HG03442 (cell line): ENCODE data around the gene ARHGAP30.
"Not testable (repeated sequence)": the region's sequence is repeated elsewhere in the genome, so short reads cannot be mapped to it uniquely, and the experiment has no call there.

ENCODE experiments used
- ATAC-seq: cut with Tn5 transposase; IDR thresholded peaks from one replicate; pipeline ENCODE4 v1.9.1; 2021; ENCODE audit warnings: mild to moderate bottlenecking, moderate library complexity; ENCODE audit not compliant: unreplicated experiment

The ARHGAP30 gene

DNA sequence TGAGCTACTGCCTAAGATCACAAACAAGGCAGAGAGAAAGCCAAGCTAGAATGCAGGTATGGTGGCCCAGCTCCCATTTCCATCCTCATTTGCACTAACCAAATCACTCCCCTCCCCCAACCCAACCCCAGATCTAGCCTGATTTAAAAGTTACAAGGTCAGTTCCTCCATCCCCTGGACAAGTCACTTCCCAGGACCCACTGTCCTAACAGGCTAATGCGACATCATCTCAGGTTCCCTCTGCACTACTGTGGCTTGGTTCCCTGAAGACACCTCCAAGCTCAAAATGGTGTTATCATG, 51.1 kb downstream of the ARHGAP30 start:
- no peak for ATAC-seq

DNA sequence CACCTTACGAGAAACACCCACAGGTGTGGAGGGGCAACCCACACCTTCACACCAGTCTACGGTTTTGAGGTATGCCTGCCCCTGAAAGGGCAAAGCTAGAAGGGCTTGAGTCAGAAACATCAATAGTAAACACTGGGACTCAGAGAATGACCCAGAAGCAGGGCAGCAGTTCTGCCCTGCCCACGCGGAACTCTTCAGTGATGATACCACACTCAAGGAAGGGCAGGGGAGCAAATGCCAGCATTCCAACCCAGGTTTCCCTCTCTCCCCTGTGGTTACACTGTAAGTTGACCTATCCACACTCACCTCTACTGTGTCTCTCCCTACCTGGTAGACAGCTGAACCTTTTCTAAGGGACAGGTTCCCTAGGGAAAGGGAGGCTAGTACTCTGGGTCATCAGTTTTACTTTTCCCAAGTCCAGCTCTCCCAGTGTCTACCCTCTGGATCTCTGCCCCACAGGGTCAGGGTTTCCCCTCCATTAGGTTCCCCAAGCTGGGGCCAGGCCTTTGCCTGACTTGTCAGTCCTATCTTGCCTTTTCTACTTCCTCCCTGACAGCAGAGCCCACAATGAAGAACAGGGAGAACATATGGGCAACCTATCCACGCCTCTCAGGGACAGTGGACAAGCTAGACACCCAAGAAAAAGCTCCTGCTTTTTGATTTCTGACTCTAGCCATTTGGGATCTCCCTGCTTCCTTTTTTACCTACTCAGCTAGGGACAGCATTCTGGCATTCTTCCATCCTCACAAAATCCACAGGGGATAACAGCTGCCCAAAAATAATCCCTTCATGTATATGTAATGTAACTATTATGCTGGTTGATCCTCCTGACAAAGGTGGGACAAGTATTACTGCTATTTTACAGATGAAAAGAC, 51.7 kb downstream of the ARHGAP30 start:
- no peak for ATAC-seq

DNA sequence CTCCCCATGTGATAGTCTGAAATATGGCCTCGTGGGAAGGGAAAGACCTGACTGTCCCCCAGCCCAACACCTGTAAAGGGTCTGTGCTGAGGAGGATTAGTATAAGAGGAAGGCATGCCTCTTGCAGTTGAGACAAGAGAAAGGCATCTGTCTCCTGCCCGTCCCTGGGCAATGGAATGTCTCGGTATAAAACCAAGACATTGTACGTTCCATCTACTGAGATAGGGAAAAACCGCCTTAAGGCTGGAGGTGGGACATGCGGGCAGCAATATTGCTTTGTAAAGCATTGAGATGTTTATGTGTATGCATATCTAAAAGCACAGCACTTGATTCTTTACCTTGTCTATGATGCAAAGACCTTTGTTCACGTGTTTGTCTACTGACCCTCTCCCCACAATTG, 52.5 kb downstream of the ARHGAP30 start:
- not testable (repeated sequence) for ATAC-seq

DNA sequence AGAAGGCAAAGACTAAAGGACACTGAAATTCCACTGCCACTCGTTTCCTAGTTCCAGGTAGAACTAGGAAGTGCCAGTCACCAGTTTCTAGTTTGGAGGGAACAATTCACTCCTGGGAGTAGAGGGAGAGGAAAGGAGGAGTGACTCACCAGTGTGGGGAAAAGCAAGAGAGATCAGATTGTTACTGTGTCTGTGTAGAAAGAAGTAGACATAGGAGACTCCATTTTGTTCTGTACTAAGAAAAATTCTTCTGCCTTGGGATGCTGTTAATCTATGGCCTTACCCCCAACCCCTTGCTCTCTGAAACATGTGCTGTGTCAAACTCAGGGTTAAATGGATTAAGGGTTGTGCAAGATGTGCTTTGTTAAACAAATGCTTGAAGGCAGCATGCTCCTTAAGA, 53.0 kb downstream of the ARHGAP30 start:
- ATAC-seq, result not testable (repeated sequence)

DNA sequence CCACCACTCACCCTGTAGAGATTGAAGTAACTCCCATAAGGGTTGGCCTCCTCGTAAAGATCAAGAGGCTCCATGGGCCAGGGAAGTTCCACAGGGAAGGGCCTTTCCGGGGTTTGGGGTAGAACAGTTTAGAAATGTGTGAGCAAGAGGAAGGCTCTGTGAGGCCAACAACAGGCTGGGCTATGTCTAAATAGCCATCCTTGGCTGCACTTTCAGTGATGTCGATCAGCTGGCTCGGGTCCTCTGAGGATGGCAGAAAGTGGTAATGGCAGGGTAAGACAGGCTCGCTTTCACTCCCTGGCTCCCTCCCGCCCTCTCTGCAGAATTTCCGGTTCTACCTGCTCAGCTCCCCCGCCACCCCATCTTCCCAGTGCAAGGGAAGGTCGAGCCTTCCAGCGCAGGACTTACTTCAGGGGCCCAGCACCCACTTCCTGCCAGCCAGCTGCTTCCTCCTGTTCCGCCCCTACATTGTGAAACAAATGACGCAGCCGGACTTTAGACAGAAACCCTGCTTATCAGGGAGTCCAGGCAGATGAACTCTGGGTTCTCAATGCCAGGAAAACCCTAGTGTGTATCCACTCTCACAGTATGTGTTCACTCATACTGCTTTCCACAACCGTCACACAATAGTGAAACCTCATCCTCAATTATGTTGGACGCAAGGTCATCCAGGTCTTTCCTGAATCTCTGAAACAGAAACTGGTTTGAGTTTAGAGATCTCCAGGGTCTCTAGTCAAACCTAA, 56.0 kb downstream of the ARHGAP30 start:
- ATAC-seq, result peak; percentile 88

DNA sequence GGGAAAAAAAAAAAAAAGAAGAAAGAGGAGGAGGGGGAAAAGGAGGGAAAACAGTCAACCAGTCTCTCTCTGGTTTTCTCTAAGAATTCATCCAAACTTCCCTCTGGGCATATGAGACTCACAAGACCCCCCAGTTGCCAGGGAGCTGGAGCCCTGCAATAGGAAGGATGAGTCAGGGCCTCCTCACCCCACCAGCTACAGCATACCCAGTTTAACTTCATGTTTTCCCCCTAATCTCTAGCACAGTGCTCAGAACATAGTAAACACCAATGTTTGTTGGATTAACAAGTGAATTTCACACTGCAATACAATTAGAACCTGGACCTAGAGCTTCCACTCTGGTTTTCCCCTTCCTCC, 56.6 kb downstream of the ARHGAP30 start:
- ATAC-seq, result peak; percentile 7

DNA sequence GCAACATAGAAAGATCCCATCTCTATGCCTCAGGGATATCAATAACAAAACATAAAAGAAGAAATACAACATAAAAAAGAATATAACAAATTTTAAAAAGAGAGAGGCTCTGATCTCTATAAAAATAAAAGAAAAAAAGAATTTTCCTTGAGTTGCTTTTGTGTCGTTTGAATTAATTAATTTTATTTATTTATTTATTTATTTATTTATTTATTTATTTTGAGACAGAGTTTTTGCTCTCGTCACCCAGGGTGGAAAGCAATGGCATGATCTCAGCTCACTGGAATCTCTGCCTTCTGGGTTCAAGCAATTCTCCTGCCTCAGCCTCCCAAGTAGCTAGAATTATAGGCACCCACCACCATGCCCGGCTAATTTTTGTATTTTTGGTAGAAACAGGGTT, 57.3 kb downstream of the ARHGAP30 start:
- no peak for ATAC-seq

DNA sequence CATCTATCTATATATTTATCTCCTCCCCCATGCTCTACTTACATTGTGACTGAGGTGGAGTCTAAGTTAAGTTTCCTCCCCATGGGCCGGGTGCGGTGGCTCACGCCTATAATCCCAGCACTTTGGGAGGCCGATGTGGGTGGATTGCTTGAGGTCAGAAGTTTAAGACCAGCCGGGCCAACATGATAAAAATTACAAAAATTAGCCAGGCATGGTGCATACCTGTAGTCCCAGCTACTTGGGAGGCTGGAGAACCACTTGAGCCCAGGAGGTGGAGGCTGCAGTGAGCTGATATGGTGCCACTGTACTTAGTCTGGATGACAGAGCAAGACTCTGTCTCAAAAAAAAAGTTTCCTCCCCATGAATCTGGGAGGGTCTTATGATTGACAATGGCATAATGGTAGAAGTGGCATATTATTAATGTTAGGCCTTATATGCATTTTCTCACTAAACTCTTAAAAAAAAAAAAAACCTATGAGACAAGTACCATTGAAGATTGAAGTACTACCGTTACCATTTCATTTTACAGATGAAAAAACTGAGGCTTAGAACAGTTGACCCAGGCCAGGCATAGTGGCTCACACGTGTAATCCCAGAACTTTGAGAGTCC, 60.0 kb downstream of the ARHGAP30 start:
- ATAC-seq, result no peak

DNA sequence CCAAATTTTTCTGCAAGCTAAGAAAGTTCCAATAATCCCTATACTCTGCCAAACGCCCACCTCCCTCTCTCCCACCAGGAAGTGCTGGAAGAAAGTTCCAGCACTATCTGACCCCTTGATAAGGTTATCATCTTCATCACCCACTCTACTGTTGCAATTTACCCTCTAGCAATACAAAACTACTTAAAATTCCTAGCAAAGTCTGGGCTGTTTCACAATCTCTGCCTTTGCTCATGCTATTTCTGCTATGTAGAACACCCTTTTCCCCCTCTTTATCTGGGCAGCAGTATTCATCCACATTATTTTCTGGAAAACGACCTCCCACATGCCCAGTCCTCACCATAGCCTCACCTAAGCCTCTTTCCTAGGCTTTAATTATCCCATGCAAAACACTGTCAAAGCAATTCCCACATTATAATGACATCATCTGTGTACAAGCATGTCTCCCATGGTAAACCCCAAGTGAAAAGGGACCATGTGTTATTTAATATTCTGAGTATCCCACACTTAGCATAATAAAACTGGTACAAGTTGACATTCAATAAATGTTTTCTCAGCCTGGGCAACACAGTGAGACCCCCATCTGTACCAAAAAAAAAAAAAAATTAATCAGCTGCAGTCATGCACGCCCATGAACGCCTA, 60.7 kb downstream of the ARHGAP30 start:
- ATAC-seq, result no peak

DNA sequence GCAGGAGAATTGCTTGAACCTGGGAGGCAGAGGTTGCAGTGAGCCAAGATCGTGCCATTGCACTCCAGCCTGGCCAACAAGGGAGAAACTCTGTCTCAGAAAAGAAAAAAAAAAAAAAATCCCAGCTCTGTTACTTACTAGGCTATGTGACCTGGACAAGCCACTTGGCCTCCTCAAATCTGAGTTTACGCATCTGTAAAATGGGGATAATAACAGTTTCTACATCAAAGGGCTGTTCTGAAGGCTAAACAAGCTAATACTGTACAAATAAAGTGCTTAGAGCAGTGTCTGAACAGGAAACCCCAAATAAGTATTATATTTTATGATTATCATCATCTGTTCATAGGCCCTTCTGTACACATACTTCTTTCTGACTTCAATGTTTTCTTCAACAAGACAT, 62.3 kb downstream of the ARHGAP30 start:
- no peak for ATAC-seq

DNA sequence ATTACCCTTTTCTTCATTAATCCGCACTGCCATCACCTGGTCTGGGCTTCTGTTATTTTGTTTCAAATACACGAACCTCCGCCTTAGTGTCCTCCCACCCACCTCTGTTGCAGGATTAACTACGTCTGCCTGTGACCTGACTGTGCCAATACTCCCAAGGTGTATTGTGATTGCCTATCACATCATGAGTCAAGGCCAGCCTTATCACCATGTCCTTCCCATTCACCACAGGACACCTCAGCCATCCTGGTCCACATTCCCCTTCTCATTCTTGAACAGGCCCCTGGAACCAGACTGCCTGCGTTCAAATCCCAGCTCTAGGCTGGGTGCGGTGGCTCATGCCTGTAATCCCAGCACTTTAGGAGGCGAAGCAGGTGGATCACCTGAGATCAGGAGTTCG, 63.1 kb downstream of the ARHGAP30 start:
- ATAC-seq, result no peak

DNA sequence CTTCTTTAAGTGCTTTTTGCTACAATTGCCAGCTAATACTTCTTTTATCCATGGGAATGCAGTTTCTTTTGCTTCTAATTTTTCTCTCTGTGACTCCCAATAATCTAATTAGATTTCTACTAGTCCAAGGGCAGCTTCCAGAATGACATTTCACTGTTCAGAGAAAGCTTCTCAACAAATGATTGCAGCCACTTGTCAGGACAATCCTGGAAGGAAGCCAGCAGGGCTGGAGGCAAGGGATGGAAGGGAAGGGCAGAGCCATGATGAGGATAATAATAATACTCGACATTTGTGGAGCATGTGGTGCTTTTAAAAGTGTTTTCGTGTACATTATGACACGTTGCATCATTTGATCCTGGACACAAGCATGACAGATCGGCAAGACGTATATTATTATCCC, 68.2 kb downstream of the ARHGAP30 start:
- ATAC-seq, result no peak

DNA sequence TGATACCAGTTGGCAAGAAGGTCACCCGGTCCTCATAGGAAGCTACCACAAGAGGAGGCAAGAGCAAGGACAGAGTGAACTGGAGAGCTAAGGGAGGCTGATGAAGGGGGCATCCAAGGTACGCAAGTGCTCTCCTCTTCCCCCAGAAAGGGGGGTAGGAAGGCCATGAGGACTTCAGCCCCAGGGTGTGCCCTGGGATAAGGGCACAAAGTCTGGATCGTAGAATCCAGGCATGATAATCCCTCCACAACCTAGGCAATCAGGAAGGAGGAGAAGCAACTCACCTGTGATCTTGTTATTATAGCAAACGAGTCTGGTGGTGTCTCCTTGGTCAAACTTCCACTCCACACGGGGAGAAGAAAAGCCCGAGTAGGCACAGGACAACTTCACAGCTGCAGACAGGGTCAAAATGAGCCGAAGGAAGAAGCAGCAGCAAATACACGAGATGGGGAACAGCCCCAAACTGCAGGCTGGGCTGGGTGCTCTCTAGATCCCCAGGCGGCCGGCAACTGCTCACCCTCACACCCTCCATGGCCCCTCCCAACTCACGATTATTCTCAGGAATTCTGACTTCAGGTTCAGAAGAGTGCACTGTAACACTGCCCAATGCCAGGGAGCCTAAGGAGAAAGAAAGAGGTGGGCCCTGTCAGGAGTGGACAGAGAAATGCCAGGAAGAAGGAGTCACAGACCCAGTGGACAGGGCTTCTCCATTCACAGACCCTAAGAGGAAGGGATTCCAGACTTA, 68.8 kb downstream of the ARHGAP30 start:
- no peak for ATAC-seq

DNA sequence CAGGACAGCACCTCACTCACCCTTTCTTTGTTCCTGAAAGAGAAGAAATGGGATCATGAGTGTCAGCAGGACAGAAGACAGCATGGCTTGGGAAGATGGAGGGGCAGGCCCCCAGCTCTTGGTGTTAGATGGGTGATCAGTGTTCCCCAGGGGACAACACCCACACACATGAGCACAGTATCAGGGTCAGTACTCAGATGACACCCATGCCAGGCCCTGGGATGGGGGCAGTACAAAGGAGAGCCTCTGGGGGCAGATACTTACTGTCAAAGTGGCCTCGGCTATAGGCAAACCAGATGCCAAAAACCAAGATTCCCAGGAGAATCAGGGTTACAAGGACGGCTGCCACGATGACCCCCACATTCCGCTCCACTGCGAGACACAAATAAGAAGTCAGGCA, 70.3 kb downstream of the ARHGAP30 start:
- ATAC-seq, result no peak

DNA sequence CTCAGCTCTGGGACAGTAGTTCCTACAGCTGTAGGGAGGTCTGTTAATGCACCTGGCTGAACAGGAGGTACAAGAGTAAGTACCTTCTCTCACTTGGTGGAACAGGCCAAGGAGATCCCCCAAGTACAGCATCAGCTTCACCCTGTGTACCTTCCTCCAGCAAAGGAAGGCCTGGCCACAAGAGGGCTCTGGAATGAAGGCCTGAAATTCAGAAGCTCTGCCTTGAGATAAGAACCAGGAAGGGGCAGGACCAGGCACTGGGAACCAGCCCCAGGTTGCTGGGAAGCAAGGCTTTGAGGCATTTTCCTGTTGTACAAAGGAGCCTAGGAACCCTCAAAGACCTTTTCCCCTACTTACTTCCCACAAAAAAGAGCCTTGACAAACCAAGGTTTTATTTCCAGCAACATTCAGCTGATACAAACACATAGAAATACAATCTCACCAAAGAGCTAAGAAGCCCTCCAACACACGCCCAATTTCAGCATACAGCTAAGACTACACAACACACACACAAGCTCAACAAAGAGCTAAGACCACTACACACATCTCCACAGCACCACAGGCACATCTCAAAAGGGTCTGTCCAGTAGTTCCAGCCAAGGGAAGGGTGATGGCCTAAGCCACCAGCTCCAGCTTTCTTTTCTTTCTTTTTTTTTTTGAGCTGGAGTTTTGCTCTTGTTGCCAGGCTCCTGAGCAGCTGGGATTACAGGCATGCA, 72.2 kb downstream of the ARHGAP30 start:
- ATAC-seq, result no peak
